HepG2 (cell line): Measurements from ENCODE around the gene ZCCHC17. TPM values are rescaled to one million over a fixed set of nuclear protein-coding genes. Genes with fewer than 3 reads are reported as not detected.

ENCODE experiments used
- BCL3 ChIP-seq: sonication (generic); formaldehyde crosslinking; IDR thresholded peaks from 2 replicates; pipeline ENCODE4 v1.5.1; 2020; ENCODE audit warnings: mild to moderate bottlenecking, missing genetic modification reagents, moderate library complexity
- FOXA3 ChIP-seq: IDR thresholded peaks from 2 replicates; pipeline ENCODE4 v1.6.1; 2016; ENCODE audit warnings: missing genetic modification reagents, missing compliant biosample characterization
- HMG20A ChIP-seq: IDR thresholded peaks from 2 replicates; pipeline ENCODE4 v1.6.1; 2016; ENCODE audit warnings: borderline replicate concordance
- NONO ChIP-seq, 2 experiments: fragments of 450-650 bp in 1 of 2; sonication (generic) in 1 of 2; formaldehyde crosslinking in 1 of 2; IDR thresholded peaks in 1 of 2; conservative IDR thresholded peaks in 1 of 2; 2 replicates each; pipeline versions ENCODE4 v1.6.1 to v1.8.0; 2017 to 2022; ENCODE audit warnings: mild to moderate bottlenecking in 1 of 2, missing genetic modification reagents in 1 of 2, moderate library complexity in 1 of 2
- SRY ChIP-seq: sonication (generic); formaldehyde crosslinking; IDR thresholded peaks from 2 replicates; pipeline ENCODE4 v1.8.0; 2022; ENCODE audit warnings: mild to moderate bottlenecking, missing genetic modification reagents
- ZNF121 ChIP-seq: sonication (generic); formaldehyde crosslinking; IDR thresholded peaks from 2 replicates; pipeline ENCODE4 v1.5.0; 2020; ENCODE audit warnings: mild to moderate bottlenecking, missing genetic modification reagents
- ZNF619 ChIP-seq: sonication (generic); formaldehyde crosslinking; IDR thresholded peaks from 2 replicates; pipeline ENCODE4 v1.4.0; 2020; ENCODE audit warnings: mild to moderate bottlenecking, missing genetic modification reagents
- ZNF691 ChIP-seq: sonication (generic); formaldehyde crosslinking; IDR thresholded peaks from 2 replicates; pipeline ENCODE4 v1.4.0; 2020; ENCODE audit warnings: missing genetic modification reagents, low read depth, mild to moderate bottlenecking, borderline replicate concordance
- polyA plus RNA-seq, 8 experiments: library from polyadenylated mRNA; depleted of rRNA in 3 of 8; stranded (reverse) in 7 of 8; unstranded in 1 of 8; fragments of >200 nt; fragmentation: Illumina TruSeq in 4 of 8; extraction: Trizol in 4 of 8; gene quantifications; 2 replicates each; pipeline versions ENCODE4 v1.2.1 to v1.2.3, GENCODE V29; 2011 to 2016; ENCODE audit warnings: low read depth in 4 of 8, missing spikeins in 1 of 8, mixed read lengths in 1 of 8; ENCODE audit not compliant: insufficient read depth in 1 of 8
- total RNA-seq, 5 experiments: library from RNA; depleted of rRNA; stranded (reverse); fragments of >200 nt; fragmentation: Illumina TruSeq; extraction: Trizol; gene quantifications; 2 replicates each; pipeline ENCODE4 v1.2.3, GENCODE V29; 2016; ENCODE audit warnings: low read depth in 1 of 5
- TF ChIP-seq, protein P1 (sequence below): sonication (generic); formaldehyde crosslinking; IDR thresholded peaks from 2 replicates; pipeline ENCODE4 v1.5.1; 2020; ENCODE audit warnings: missing genetic modification reagents, mild to moderate bottlenecking, borderline replicate concordance

Gene ZCCHC17
- total and polyA plus RNA-seq, 2 of the 13 experiments (the other 11 are each of a cell fraction or from before 2014, with no cell fraction given) = 20.5 to 53.0 TPM

- TF ChIP-seq, protein P1, sequence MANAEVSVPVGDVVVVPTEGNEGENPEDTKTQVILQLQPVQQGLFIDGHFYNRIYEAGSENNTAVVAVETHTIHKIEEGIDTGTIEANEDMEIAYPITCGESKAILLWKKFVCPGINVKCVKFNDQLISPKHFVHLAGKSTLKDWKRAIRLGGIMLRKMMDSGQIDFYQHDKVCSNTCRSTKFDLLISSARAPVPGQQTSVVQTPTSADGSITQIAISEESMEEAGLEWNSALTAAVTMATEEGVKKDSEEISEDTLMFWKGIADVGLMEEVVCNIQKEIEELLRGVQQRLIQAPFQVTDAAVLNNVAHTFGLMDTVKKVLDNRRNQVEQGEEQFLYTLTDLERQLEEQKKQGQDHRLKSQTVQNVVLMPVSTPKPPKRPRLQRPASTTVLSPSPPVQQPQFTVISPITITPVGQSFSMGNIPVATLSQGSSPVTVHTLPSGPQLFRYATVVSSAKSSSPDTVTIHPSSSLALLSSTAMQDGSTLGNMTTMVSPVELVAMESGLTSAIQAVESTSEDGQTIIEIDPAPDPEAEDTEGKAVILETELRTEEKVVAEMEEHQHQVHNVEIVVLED (CRISPR knock-in tag) = no peak
- TF ChIP-seq BCL3 (CRISPR knock-in tag) = peak; percentile 8; the same call in 1 of the 2 replicates
- peak; percentile 79; the same call in 1 of the 2 replicates for TF ChIP-seq SRY (CRISPR knock-in tag)
- peak; percentile 63; the same call in 1 of the 2 replicates for TF ChIP-seq ZNF691 (CRISPR knock-in tag)
- no peak for TF ChIP-seq FOXA3
- TF ChIP-seq NONO (IDR thresholded peaks at IDR 0.05) = no peak
- 0 out of 2 replicates have a peak, but pooled peaks have one; percentile 3 for TF ChIP-seq NONO (CRISPR knock-in tag; conservative IDR thresholded peaks at IDR 0.05)
- TF ChIP-seq HMG20A (CRISPR knock-in tag) = no peak
- 0 out of 2 replicates have a peak, but pooled peaks have one; percentile 9 for TF ChIP-seq ZNF121 (CRISPR knock-in tag)
- 0 out of 2 replicates have a peak, but pooled peaks have one; percentile 28 for TF ChIP-seq ZNF619 (CRISPR knock-in tag)
Observed at GRCh38 chr1:31297277-31298247, 730 bp downstream of the ZCCHC17 start (continued).
